SK-N-SH (cell line): ENCODE results near the gene LGALS12. TPM values are rescaled to one million over a fixed set of nuclear protein-coding genes. Genes with fewer than 3 reads are reported as not detected.

ENCODE experiments used
- polyA plus RNA-seq, 3 experiments: library from polyadenylated mRNA; depleted of rRNA; stranded (reverse); fragments of >200 nt; gene quantifications; 2 replicates each; pipeline ENCODE4 v1.2.3, GENCODE V29; 2012

The LGALS12 gene
- polyA plus RNA-seq, 1 of the 3 experiments (the other 2 are of a cell fraction), result not detected

Other genes starting within 250 kb of the LGALS12 start
- gene SLC22A9, start 136.3 kb upstream of the LGALS12 start, polyA plus RNA-seq (2012; rRNA removed), result not detected in 2 replicates
- not detected in 2 replicates for gene PLAAT5, start 14.9 kb upstream of the LGALS12 start, polyA plus RNA-seq (2012; rRNA removed)
- 4.6 and 5.6 TPM in 2 replicates for gene PLAAT4, start 30.7 kb downstream of the LGALS12 start, polyA plus RNA-seq (2012; rRNA removed)
- gene PLAAT2, start 57.3 kb downstream of the LGALS12 start, polyA plus RNA-seq (2012; rRNA removed), result 0.19 and 0.53 TPM in 2 replicates
- 39.6 and 44.0 TPM in 2 replicates for gene PLAAT3, start 108.3 kb downstream of the LGALS12 start, polyA plus RNA-seq (2012; rRNA removed)
- gene ATL3, start 165.3 kb downstream of the LGALS12 start, polyA plus RNA-seq (2012; rRNA removed), result 13.1 and 17.8 TPM in 2 replicates
- gene RTN3, start 175.4 kb downstream of the LGALS12 start, polyA plus RNA-seq (2012; rRNA removed), result 52.7 and 59.0 TPM in 2 replicates